ENCODE measurements around the gene RRP12. TPM values are rescaled to one million over a fixed set of nuclear protein-coding genes. Genes with fewer than 3 reads are reported as not detected.

Gene RRP12, protein sequence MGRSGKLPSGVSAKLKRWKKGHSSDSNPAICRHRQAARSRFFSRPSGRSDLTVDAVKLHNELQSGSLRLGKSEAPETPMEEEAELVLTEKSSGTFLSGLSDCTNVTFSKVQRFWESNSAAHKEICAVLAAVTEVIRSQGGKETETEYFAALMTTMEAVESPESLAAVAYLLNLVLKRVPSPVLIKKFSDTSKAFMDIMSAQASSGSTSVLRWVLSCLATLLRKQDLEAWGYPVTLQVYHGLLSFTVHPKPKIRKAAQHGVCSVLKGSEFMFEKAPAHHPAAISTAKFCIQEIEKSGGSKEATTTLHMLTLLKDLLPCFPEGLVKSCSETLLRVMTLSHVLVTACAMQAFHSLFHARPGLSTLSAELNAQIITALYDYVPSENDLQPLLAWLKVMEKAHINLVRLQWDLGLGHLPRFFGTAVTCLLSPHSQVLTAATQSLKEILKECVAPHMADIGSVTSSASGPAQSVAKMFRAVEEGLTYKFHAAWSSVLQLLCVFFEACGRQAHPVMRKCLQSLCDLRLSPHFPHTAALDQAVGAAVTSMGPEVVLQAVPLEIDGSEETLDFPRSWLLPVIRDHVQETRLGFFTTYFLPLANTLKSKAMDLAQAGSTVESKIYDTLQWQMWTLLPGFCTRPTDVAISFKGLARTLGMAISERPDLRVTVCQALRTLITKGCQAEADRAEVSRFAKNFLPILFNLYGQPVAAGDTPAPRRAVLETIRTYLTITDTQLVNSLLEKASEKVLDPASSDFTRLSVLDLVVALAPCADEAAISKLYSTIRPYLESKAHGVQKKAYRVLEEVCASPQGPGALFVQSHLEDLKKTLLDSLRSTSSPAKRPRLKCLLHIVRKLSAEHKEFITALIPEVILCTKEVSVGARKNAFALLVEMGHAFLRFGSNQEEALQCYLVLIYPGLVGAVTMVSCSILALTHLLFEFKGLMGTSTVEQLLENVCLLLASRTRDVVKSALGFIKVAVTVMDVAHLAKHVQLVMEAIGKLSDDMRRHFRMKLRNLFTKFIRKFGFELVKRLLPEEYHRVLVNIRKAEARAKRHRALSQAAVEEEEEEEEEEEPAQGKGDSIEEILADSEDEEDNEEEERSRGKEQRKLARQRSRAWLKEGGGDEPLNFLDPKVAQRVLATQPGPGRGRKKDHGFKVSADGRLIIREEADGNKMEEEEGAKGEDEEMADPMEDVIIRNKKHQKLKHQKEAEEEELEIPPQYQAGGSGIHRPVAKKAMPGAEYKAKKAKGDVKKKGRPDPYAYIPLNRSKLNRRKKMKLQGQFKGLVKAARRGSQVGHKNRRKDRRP (N-terminal part only)
- total RNA-seq = 5.9 and 9.6 TPM in 2 replicates

DNA sequence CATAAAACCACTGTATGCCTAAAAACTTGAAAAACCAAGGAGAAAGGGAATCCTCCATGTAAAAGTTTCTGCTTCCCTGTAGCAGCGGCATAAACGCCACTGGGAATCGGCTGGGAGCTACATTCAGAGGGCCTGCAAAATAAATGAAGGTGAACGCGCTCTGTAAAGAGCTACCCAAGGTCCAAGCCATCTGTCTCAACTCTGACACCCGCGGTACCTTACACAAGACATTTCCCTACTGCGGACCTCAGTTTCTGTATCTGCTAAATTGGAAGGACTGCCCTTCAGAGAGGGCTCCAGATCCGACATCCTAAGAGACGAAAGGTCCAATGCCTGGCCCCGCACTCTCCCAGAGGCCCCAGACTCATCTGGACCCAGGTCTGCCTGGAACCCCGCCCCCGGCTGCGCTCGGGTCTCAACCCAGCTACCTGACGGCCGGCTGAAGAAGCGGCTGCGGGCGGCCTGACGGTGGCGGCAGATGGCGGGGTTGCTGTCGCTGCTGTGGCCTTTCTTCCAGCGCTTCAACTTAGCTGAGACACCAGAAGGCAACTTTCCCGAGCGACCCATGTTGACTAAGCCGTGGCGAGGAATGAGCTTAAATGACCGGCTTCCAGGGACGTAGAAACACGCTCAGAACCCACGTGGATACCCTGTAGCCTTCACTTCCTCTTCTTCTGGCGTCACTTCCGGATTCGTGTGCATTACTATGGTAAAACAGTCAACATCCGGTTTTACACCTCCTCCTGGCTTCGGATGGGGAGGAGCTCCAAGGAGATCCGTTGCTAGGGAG, at the start of gene RRP12:
Gene RRP12, minus strand, starts transcription at position 676 of the 790 bp plus-strand sequence. Its CDS starts 109 bp downstream, at position 567.

DNA sequence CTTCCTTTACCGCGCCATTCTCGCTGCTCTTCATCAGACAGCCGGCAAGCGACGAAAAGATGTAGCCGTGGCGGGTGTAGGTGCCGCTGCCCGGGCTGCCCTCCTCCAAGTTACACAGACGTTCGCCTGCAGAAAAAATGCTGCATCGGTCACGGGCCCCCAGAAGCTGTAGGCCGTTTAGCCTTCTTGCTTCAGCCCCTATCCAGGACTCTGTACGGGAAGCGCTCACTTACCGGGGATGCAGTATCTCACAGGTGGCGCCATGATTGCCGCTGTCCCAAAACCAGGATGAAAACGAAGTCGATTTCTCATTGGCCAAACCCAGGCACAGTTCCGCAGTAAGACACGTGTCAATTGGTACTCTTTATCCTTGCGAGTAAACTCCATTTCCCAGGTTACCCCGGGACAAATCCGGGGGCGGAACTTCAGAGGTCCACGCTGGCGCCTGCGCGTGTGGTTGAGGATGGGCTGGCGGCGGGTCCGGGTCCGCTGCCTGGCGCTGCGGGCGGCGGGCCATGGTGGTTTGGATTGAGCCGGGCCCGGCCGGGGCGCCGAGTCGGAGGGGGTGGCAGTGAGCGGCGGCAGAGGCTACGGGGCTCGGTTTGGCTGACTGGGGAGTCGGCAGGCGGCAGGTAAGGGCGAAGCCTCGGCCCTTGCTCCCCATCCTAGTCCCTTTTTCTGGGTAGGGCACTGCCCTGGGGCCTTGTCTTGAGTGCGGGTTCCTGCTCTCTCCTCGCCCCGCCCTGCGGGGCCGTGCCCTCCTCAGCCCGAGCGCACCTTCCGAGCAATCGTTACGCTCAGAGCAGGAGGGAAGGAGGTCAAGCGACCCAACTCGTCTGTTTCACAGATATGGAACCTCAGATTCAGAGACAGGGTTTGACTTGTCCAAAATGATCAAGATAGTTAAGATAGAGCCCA, 44.8 kb upstream of the RRP12 start, which contains the start of the genes EXOSC1 and ZDHHC16:
Gene EXOSC1, minus strand, starts transcription at position 285 of the 918 bp plus-strand sequence. Its CDS starts 21 bp downstream, at position 264.
Gene ZDHHC16, plus strand, starts transcription at position 454 of the 918 bp plus-strand sequence. CDS start 5,501 bp downstream, outside the sequence.

DNA sequence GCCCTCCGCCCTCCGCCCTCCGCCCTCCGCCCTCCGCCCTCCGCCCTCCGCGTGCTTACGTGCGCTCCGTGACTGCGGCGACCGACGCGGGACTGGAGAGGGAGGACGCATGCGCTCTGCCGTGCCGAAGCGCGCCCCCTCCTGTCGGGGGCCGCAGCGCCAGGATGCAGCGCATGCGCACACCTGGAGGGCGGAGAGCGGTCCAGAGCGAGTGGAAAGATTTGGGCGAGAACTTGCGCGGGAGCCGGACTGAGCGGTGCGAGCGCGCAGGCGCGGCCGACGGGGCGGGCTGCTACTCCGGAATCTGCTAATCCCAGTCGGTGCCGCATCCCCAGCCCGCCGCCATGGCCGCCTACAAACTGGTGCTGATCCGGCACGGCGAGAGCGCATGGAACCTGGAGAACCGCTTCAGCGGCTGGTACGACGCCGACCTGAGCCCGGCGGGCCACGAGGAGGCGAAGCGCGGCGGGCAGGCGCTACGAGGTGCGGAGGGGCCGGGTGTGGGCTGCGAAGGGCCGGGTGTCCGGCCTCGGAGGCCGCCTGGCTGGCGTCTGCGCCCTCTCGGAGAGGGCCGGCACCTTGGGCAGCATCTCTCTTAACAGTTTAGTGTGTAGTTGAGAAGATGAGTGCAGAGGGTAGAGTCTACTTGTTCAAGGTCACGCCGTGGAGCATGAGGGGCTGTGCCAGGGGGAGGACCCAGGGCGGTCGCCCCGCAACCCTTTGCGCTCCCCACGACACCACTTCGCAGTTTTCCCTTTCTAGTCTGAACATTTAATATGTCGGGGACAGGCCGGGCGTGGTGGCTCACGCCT, 25.0 kb upstream of the RRP12 start, which contains the start of gene PGAM1:
Gene PGAM1, plus strand, starts transcription at position 228 of the 812 bp plus-strand sequence. Its CDS starts 117 bp downstream, at position 345.

DNA sequence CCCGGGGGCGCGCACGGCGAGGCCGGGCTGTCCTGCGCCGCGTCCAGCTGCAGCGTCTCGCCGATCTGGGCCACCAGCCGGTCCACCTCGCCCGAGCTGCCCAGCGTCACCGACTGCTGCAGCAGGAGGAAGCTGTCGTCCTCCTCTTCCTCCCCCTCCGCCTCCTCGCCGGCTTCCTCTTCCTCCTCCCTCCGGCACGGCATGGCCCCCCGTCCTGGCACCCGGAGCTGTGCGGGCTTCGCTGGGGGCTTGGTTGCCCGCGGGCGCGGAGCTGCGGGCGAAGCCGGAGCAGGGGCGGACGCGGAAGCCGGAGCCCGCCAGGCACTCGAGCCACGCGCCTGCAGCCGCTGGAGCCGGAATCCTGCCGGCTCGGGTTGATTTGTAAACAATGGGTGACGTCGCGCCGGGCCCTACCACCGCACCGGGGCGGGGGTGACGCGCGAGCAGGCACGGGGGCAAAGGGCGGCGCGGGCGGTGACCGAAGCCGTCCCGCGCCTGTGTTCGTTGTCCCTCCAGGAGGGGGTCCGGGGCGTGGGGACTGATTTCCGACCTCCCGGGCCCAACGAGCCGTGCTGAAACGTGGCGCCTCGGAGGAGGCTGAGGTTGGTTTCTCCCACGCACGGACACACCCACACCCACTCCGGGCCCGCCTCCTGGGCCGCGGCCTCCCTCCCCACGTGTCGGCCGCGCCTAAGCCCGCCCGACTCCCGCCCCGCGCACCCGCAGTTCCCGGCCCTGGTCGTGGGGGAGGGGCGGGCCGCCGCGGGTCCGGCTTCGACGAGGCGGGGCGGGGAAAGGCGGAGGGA, 66.6 kb downstream of the RRP12 start, which contains the start of gene FRAT2:
Gene FRAT2, minus strand, starts transcription at position 360 of the 806 bp plus-strand sequence. Its CDS starts 157 bp downstream, at position 203.

DNA sequence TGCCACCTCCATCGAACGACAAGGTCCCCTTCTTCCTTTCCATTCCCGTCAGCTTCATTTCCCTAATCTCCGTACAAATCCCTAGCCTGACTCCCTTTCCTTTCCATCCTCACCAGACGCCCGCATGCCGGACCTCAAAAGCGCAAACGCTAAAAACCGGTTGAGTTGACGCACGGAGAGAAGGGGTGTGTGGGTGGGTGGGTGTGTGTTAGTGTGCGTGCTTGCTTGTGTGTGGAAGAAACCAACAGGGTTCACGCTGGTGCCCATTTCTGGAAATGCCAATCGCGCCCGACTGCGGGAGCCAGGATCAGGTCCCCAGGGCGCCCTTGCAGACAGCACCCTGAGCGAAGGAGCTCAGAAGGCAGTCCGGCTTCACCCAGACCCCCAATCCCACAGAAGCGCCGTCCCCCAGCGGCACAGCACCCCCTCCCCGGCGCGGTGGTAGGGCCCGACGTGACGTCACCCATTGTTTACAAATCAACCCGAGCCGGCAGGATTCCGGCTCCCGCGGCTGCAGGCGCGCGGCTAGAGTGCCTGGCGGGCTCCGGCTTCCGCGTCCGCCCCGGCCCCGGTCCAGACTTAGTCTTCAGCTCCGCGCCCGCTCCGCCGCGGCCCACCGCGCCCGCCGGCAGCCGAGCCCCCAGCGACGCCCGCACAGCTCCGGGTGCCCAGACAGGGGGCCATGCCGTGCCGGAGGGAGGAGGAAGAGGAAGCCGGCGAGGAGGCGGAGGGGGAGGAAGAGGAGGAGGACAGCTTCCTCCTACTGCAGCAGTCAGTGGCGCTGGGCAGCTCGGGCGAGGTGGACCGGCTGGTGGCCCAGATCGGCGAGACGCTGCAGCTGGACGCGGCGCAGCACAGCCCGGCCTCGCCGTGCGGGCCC, 82.1 kb downstream of the RRP12 start, which contains the start of gene FRAT1:
Gene FRAT1, plus strand, starts transcription at position 500 of the 880 bp plus-strand sequence. Its CDS starts 183 bp downstream, at position 683.

Other genes with a start within 250 kb of the RRP12 start
- gene SLIT1, start 215.4 kb downstream of the RRP12 start, total RNA-seq = under 0.01 TPM in 1 of 2 replicates, not detected in the other
- gene ARHGAP19, start 108.7 kb downstream of the RRP12 start, total RNA-seq = 10.9 and 11.6 TPM in 2 replicates
- 5.5 and 5.6 TPM in 2 replicates for gene FRAT1, start 82.1 kb downstream of the RRP12 start, total RNA-seq
- 13.4 and 14.9 TPM in 2 replicates for gene FRAT2, start 66.6 kb downstream of the RRP12 start, total RNA-seq
- gene PGAM1, start 24.9 kb upstream of the RRP12 start, total RNA-seq = 167 and 205 TPM in 2 replicates
- 21.7 and 25.5 TPM in 2 replicates for gene EXOSC1, start 44.7 kb upstream of the RRP12 start, total RNA-seq
- 20.7 and 22.6 TPM in 2 replicates for gene ZDHHC16, start 44.8 kb upstream of the RRP12 start, total RNA-seq
- gene MMS19, start 97.1 kb upstream of the RRP12 start, total RNA-seq = 50.7 and 55.1 TPM in 2 replicates
- gene UBTD1, start 97.6 kb upstream of the RRP12 start, total RNA-seq = 31.5 and 47.9 TPM in 2 replicates
- gene ANKRD2, start 171.4 kb upstream of the RRP12 start, total RNA-seq = 0.11 and 0.26 TPM in 2 replicates
- 0.26 and 0.43 TPM in 2 replicates for gene HOGA1, start 183.0 kb upstream of the RRP12 start, total RNA-seq
- gene C10orf62, start 188.4 kb upstream of the RRP12 start, total RNA-seq = not detected in 2 replicates
- gene MORN4, start 232.2 kb upstream of the RRP12 start, total RNA-seq = 2.2 and 2.3 TPM in 2 replicates
- gene PI4K2A, start 239.3 kb upstream of the RRP12 start, total RNA-seq = 9.1 and 9.2 TPM in 2 replicates

Data from dermis lymphatic vessel endothelial cell (primary cell).